ENCODE results near the gene BCL11B.
"Not testable (repeated sequence)": the region's sequence is repeated elsewhere in the genome, so short reads cannot be mapped to it uniquely, and the experiment has no call there.

BCL11B gene

GRCh38 chr14:99194736-99195135 is 77.3 kb downstream of the BCL11B start:
- no peak for DNase-seq

- DNase-seq = no peak
These were observed 77.9 kb downstream of the BCL11B start for GRCh38 chr14:99194136-99194535.

GRCh38 chr14:99192830-99193229 is 79.2 kb downstream of the BCL11B start:
- DNase-seq = no peak

- DNase-seq = peak; percentile 88
These were observed 79.9 kb downstream of the BCL11B start for GRCh38 chr14:99192028-99192621.

- DNase-seq = no peak
These were observed 80.5 kb downstream of the BCL11B start for GRCh38 chr14:99191395-99192027.

- DNase-seq = no peak
These were observed 81.2 kb downstream of the BCL11B start for GRCh38 chr14:99190696-99191394.

GRCh38 chr14:99189201-99189801 is 82.7 kb downstream of the BCL11B start:
- DNase-seq = no peak

GRCh38 chr14:99188731-99189191 is 83.2 kb downstream of the BCL11B start:
- DNase-seq = no peak

- no peak for DNase-seq
These were observed 84.1 kb downstream of the BCL11B start for GRCh38 chr14:99187858-99188257.

- no peak for DNase-seq
These were observed 84.9 kb downstream of the BCL11B start for GRCh38 chr14:99186956-99187690.

GRCh38 chr14:99186336-99186735 is 85.7 kb downstream of the BCL11B start:
- DNase-seq = not testable (repeated sequence)

- no peak for DNase-seq
These were observed 86.4 kb downstream of the BCL11B start for GRCh38 chr14:99185436-99186068.

- DNase-seq = no peak
These were observed 88.3 kb downstream of the BCL11B start for GRCh38 chr14:99183716-99184115.

GRCh38 chr14:99183311-99183710 is 88.7 kb downstream of the BCL11B start:
- no peak for DNase-seq

- no peak for DNase-seq
These were observed 89.3 kb downstream of the BCL11B start for GRCh38 chr14:99182548-99183250.

GRCh38 chr14:99181804-99182520 is 90.0 kb downstream of the BCL11B start:
- no peak for DNase-seq

- no peak for DNase-seq
These were observed 90.8 kb downstream of the BCL11B start for GRCh38 chr14:99181241-99181640.

GRCh38 chr14:99179946-99180345 is 92.1 kb downstream of the BCL11B start:
- DNase-seq = no peak

- DNase-seq = no peak
These were observed 92.5 kb downstream of the BCL11B start for GRCh38 chr14:99179506-99179905.

GRCh38 chr14:99177886-99178835 is 93.8 kb downstream of the BCL11B start:
- no peak for DNase-seq
